AG04449 (cell line): Measurements from ENCODE around the gene NME3.
A peak's percentile ranks its signal among the peaks of the same experiment; 100 is the strongest.

Experiments used
- CTCF ChIA-PET: fragments of 350-600 bp; formaldehyde crosslinking; extraction: SDS; loops from one replicate; lab custom pipeline; 2021; ENCODE audit warnings: antibody characterized with exemption; lab: Yijun Ruan, JAX
- POLR2A ChIA-PET: fragments of 400-600, 350-600 bp; formaldehyde crosslinking; extraction: SDS; loops from one replicate; lab custom pipeline; 2020; ENCODE audit warnings: antibody characterized with exemption, inconsistent platforms; lab: Yijun Ruan, JAX
- DNase-seq: peaks from one replicate; pipeline ENCODE4 v3.0.0-alpha.2; 2010; ENCODE audit warnings: low read depth, low spot score
- H3K4me3 ChIP-seq: 2 replicates; pipeline ENCODE4 v1.5.1; 2011; ENCODE audit warnings: low read depth, mild to moderate bottlenecking, control low read depth, low read length
- CTCF ChIP-seq: IDR thresholded peaks from one replicate; pipeline ENCODE4 v1.5.1; 2011; ENCODE audit warnings: mild to moderate bottlenecking, moderate library complexity, low read length, control low read depth, inconsistent platforms; ENCODE audit not compliant: insufficient read depth; ENCODE audit errors: missing control alignments

The NME3 gene

GRCh38 chr16:1781758-1782407 is 10.5 kb upstream of the NME3 start:
- POLR2A ChIA-PET, result interaction anchor here (0.8 to 2.0 kb wide), 7 partner anchors 10 to 361 kb away, joined by 3 to 31 read pairs (median 8); partner anchors contain the start of genes EME2, MAPK8IP3, MRPS34 and NME3
- CTCF ChIA-PET, result interaction anchor here (1.3 to 2.4 kb wide), 3 partner anchors 8 to 147 kb away, joined by 3 to 10 read pairs (median 7); no protein-coding TSS in a partner anchor
- peak overlapping the region; percentile 76 for H3K4me3 ChIP-seq
- no peak for DNase-seq
- TF ChIP-seq CTCF, result peak; percentile 11

DNA sequence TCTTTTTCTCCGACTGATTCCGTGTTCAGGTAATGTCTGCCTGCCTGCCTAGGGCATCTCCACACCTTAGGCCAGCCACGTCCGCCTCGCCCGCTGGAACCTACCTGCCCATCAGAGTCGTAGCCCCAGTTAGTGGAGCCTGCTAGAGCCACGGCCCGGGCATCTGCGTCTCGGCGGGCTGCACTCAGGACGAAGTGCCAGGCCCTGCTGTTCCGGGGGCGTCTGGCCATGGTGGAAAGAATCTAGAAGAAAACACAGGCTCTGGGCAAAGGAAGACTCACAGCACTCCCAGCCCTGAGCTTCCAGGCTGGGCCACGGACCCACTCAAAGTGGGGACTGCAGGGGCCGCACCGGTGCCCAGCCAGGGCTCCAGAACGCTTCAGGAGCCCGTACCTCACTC is 9.9 kb upstream of the NME3 start:
- ChIA-PET CTCF (interaction anchor here (1.3 to 2.4 kb wide), 2 partner anchors 75 to 148 kb away, joined by 4 to 10 read pairs; partner anchors contain the start of gene MAPK8IP3), POLR2A (interaction anchor here (2.0 kb wide), 1 partner anchor 10 kb away, joined by 31 read pairs; the partner anchor contains the start of genes EME2, MRPS34 and NME3)

DNA sequence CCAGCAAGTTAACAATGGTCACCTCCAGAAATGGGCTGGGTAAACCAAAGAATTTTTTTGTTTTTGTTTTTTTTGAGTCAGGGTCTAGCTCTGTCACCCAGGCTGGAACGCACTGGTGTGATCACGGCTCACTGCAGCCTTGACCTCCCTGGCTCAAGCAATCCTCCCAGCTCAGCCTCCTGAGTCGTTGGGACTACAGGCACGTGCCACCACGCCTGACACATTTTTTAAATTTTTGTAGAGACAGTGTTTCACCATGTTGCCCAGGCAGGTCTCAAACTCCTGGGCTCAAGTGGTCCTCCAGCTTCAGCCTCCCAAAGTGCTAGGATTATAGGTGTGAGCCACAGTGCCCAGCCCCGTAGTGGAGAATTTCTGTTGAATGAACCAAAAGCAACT is 9.3 kb upstream of the NME3 start:
- ChIA-PET CTCF (interaction anchor here (1.1 to 2.4 kb wide), 3 partner anchors 30 to 149 kb away, joined by 3 to 10 read pairs (median 4); partner anchors contain the start of gene MAPK8IP3), POLR2A (no interaction called here)
- no peak for DNase-seq
- no peak for TF ChIP-seq CTCF
- H3K4me3 ChIP-seq, result peak overlapping the region; percentile 76; the same call in 1 of the 2 replicates

More for the DNA sequence above, 9.9 kb upstream of the NME3 start:
- no peak for TF ChIP-seq CTCF
- no peak for DNase-seq
- peak overlapping the region; percentile 76 for H3K4me3 ChIP-seq

DNA sequence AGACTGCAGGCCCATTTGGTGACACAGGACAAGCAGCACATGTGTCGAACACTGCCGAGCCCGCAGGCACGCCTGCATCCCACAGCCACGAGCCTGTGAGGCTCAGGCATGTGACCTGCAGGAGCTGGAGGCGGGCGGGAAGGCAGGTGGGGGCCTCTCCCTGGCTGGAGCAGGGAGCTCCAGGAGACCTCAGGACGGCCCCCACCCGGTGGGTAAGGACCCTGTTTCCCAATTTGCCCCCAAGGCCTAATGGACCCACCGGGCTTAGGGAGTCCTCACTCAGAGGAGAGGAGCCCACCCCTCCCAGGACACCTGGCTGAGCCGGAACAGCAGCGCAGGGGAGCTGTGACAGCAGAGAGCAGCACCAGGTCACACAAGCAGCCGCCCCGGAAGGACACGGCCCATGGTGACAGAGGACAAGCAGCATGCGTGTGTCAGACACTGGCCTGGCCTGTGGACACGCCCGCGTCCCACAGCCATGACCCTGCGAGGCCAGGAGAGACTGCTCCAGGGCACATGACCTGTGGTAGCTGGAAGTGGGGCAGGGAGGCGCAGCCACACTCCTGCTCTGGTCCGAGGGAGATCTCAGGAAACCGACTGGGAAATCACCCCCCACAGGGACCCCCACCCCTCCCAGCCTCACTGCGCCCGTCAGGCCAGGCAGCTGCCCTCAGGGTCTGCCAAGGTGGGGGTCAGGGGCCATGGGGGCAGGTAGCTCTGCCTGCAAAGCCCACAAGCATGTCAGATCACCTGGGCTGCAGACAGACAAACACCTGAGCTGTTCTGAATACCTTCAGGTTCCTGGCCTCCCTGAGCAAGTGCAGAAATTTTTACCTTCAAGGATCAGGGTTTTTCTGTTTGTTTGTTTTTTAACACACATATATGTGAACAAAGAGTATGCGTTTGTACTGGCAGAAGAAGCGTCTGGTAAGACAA is 8.7 kb upstream of the NME3 start:
- POLR2A ChIA-PET, result no interaction called here

DNA sequence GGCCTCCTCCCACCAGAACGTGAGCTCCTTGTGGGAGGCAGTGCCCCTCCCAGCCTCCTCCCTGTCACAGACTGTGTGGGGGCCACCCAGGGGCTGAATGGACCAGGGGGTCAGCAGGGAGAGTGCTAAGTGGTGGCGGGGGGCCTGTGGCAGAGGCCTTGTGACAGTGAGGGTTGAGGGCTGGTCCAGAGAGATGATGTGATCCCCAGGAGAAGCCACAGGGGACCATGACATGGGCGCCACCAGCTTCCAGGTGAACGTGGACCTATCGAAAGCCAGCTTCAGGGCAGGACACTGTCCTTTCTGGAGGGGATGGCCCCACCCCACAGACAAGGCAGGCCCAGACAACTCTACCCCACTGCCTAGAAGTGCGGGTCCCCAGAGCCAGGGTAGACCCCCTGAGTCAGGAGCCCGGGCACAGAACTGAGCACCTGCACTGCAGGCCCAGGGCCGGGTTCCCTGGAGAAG is 7.9 kb upstream of the NME3 start:
- ChIA-PET CTCF (interaction anchor here (2.6 kb wide), 1 partner anchor 150 kb away, joined by 6 read pairs; no protein-coding TSS in a partner anchor), POLR2A (no interaction called here)
- no peak overlapping the region for H3K4me3 ChIP-seq
- DNase-seq, result no peak
- no peak for TF ChIP-seq CTCF

More for the DNA sequence above, 8.7 kb upstream of the NME3 start:
- no peak overlapping the region for H3K4me3 ChIP-seq
- no peak for DNase-seq
- CTCF ChIA-PET, result interaction anchor here (1.1 to 2.4 kb wide), 3 partner anchors 31 to 149 kb away, joined by 3 to 10 read pairs (median 4); partner anchors contain the start of gene MAPK8IP3
- no peak for TF ChIP-seq CTCF
